Left renal pelvis (tissue), 4 donors: ENCODE results near the gene TLX1. TPM values are rescaled to one million over a fixed set of nuclear protein-coding genes. Genes with fewer than 3 reads are reported as not detected.

Experiments used
- DNase-seq, 4 donors: peaks; one replicate each; pipeline ENCODE4 v3.0.0-alpha.2; 2013; ENCODE audit warnings: low read depth in 4 of 4, low spot score in 3 of 4
- polyA plus RNA-seq, 4 donors: library from polyadenylated mRNA; unstranded; fragments of 120-200 nt; gene quantifications; one replicate each; pipeline ENCODE4 v1.2.1, GENCODE V29; 2013; ENCODE audit not compliant: insufficient read length in 4 of 4

TLX1 gene
- polyA plus RNA-seq, 4 donors, result 0.10 to 0.24 TPM; not detected in 2

GRCh38 chr10:101133489-101134298 is 2.6 kb downstream of the TLX1 start:
- no peak for DNase-seq

DNA sequence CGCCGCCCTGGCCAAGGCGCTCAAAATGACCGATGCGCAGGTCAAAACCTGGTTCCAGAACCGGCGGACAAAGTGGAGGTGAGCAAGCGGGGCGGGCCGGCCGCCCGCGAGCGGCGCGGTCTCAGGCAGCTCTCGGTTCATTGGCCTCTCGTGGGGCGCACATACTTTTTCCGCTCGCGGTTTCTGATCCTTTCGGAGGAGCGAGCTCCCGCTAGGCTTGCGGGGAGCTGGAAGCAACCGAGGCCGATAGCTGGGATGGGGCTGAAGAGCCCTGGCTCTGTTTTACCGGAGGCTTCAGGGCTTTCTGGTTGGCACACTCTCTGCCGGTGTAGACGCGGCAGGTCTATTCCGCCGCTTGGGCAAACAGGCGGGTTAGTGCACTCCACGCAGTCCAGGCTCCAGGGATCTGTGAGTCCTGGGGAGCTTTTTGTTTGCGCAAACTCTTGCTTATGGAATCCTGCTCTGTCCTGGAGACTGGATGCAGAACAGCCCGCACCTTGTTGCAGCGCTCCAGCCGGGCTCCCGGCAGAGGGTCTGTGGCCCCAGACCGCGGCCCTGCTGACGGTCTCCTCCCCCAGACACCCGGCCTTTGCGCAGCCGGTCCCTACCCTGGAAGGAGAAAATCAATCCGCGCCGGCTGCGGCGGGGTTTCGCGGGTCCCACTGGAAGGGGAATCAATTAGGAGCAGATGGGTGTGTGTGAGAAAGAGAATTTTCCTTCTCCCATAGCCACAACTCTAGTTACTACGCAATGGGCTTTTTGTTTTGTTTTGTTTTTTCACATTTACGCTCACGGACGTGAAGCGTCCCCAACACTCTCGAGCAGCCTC is 3.4 kb downstream of the TLX1 start:
- no peak for DNase-seq

DNA sequence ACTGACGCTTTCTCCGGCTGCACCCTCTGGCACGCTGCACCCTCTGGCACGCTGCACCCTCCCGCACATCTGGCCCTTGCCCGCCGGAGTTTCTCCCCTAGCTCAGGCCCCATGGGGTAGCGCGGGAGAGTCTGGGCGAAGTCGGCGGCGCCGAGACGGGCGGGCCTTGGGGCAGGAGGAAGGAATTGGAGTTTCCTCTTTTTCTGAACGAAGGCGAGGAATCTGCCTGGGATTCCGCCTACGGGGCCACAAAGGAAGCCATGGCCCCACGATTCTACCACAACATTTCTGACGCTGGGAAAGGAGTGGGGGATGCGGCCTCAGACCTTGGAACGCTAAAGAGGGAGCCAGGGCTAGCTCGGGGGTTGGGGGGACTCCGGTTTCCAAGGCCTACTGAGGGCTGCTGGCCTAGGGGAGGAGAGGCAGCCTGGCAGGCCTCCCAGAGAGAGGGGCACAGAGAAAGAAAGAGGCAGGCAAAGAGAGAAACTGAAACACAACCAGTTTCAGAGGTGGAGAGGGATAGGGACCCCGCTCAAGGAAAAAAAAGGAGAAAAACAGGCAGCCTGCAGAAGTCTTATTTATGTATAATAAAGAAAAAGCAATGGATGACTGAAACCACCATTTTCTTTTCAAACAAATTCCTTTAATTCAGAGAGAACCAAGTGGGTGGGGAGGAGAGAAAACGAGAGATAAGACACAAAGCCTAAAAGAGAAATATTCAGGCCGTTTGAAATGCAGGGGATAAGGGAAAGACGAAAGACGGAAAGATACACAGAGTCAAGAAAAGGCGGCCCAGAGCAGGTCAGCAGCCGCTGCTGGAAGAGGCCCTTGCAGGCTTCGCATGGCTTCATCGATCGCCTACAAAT is 4.3 kb downstream of the TLX1 start:
- no peak for DNase-seq

DNA sequence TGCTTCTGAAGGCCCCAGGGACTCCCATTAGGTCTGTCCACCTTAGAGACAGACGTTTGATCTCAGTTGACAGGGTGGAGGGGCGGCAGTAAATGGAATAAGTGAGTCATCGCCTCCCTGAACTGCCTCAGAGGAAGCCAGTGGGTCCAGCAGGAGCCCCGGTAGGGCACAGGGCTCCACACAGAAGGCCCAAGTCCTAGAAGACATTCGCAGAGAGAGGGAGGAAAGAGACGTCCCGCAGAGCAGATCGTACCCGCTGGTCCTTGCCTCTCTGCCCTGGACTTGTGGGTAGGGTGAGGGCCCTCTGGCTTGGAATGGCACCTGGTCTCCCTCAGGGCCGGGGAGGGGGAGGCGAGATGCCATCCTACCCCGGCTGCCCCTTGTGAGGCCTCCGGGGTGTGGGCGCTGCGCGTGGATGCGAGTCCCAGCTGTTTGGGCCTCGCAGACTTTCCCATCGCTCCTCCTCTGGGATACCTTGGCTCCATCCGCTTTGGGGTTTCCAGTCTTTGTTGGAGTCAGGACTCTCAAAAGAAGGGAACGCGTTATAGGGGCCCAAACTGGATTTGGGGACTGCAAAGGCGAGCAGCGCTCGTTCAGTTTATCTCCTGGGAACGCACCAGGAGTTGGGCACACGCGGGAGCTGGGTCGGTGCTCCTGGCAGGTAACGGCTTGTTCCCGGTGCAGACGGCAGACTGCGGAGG is 5.1 kb downstream of the TLX1 start:
- no peak for DNase-seq

GRCh38 chr10:101136708-101137121 is 5.6 kb downstream of the TLX1 start:
- no peak for DNase-seq

GRCh38 chr10:101137271-101137670 is 6.2 kb downstream of the TLX1 start:
- no peak for DNase-seq

GRCh38 chr10:101138788-101139420 is 7.8 kb downstream of the TLX1 start:
- DNase-seq, result no peak

DNA sequence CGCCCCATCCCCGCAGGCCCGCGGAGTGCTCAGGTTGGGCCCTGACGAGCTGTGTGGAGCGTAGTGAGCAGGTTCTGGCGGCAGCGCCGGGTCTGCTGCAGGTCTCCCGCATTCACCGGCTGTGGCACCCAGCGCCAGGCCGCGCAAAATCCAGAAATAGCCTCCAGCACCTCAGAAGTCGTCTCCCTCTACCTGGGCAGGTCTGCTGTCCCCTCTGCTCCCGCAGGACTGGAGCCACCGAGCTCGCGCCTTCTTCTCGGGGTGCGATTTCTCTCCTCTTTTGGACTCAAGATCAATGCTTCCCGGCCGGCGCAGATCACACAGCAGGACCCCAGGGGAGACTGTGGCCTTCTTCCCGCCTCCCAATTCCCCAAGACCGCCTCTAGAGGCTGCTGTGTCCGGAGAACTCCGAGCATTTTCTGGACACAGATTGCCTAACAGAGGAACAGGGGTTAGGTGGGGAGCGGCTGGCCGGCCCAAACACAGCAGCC is 8.4 kb downstream of the TLX1 start:
- DNase-seq, result no peak

DNA sequence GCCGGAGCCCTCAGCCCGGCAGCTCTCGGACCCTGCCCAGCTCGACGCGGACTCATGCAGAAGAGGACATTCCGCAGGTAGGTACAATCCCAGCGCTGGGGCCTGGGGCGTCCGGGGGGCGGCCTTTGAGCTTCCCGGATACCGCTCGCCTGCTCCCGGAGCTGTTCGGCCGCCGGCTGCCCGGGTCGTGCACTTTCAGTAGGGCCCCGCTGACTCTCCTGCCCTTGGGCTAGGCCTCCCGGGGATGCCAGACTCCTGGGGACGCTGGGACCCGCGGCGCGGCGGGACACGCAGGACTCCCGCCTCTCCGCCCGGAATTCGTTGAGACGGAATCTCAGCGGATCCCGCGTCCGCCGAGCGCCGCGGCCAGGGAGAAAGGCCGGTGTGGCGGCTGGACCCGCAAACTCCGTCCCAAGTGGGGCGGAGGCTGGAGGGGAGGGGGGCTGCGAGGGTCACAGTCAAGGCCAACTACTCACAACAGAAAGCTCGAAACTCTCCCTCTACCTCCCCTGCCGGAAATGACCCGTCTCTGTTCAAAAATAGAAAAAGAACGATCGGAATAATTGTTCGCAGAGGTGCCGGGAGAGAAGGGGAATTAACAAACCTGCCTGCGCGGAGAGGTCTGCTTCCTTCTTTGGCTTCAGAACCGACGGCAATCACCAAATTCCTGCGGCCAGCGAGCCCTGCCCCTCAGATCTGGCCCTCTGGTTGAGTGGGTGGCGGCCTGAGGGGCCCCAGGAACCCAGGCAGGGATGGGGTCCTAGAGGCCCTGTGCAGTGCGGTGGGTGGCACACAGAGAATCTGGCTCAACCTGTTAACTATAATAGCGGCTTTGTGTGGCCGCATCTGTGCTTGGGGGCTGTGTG is 9.2 kb downstream of the TLX1 start:
- no peak for DNase-seq

DNA sequence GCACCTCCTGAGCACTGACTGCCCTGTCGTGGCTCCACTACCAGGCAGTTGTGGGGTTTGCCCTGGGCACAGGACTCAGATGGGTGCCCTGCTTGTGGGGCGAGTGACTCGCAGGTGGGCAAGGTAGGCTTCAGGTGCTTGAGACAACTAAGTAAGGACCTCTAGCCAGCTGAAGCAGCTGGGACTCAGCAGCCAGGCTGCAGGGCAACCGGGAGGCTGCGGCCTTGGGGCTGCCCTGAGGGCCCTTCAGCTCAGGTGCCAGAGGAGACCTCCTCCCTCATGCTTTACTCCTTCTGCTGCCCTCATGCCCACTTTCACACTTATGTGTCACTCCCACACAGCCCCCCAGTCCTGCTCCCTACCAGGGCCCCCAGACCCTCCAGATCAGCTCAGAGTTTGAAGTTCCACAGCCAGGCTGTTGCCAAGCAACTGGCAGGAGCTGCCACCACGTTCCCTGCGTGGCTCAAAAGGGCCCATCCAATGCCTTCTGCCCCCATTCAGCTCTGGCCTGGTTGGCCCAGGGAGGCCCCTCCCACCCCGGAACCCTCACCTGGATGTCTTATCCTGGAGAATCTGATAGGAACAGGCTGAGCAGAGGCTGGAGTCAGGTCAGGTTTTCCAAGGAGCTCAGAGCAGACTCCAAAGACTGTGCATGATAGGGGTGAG is 10.0 kb downstream of the TLX1 start:
- DNase-seq, result no peak

GRCh38 chr10:101141616-101142532 is 10.8 kb downstream of the TLX1 start:
- DNase-seq, result peak in 3 of 4 donors; percentile 59 to 74 (median 62)

DNA sequence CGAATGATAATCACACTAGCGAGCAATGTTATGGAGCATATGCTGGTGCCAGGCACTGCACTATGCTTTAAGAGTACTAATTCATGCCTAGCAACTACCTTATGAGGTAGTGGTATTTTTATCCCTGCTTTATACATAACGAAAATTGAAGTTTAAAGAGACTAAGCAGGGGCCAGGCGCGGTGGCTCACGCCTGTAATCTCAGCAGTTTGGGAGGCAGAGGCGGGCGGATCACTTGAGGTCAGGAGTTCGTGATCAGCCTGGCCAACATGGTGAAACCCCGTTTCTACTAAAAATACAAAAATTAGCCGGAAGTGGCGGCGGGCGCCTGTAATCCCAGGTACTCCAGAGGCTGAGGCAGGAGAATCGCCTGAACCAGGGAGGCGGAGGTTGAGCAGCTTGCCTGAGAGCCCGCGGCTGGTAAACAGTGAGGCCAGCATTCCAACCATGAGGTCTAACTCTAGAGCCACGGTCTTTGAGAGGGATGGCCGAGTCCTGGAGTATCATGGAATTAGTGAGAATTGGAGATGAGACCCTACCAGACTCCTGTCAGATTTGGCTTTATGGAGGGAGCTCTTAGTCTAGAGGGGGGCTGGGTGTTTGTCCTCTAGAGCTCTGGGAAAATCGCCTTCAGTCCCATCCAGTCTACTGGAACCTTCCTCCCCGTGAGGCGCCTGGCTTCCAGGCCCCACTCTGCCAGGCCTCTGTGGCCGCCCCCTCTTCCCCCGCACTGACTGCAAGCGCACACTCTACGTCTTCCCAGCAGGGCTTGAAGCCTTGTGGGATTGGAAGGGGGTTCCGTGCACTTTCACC is 11.6 kb downstream of the TLX1 start:
- DNase-seq, result no peak

GRCh38 chr10:101143345-101143630 is 12.2 kb downstream of the TLX1 start:
- DNase-seq, result no peak

- DNase-seq, result no peak
Measured at GRCh38 chr10:101144053-101144452, 13.0 kb downstream of the TLX1 start.

DNA sequence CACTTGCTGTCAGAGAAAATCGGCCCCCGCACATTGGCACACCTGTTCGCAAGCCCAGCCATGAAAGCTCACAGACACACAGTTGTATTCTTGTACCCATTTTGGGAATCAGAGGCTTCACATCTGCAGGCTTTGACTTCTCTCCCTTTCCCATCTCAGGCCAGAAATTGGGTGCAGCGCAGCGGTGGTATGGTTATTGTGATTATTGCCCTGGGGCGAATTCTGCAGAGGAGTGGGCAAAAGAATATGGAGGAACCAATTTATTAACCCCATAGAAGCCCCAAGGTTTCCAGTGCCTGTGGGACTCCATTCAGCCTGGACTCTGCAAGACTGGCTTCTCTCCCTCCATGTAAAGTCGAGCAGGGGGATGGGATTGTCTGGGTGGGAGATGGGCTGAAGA is 14.0 kb downstream of the TLX1 start:
- DNase-seq, result no peak

DNA sequence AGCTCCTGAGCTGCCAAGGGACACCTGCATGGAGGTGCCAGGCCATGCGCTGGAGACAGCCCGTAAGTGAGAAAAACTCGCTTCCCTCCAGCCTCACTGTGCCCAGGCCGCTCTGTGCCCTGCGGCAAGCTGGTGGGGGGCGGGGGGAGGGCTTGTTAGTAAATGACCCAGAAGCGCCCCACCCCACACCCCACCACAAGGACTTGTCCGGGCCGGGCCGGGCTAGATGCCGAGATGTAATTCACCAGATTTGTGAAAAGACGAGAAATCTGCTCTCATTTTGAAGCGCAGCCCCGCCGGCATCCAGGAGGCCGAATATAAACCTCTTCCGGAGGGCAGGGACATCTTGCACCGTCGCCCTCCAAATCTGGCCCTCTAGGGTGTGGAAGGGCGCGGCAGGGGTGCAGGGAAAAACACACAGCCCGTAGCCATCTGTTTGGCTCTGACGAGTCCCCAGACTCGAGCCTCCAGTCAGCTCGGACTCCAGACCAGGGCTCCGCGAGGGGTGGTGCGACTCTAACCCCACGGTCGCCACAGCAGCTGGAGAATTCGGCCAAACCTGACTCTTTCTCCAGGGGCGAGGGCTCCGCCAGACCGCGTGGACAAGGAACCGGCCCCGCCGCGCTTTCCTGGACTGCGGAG is 14.8 kb downstream of the TLX1 start:
- DNase-seq, result no peak
